Endometrial microvascular endothelial cells (primary cell): ENCODE data around the gene RAD54L2. TPM values are rescaled to one million over a fixed set of nuclear protein-coding genes. Genes with fewer than 3 reads are reported as not detected.
"Not testable (repeated sequence)": the region's sequence is repeated elsewhere in the genome, so short reads cannot be mapped to it uniquely, and the experiment has no call there.

Experiments used
- in situ Hi-C: cut with HindIII; loops from 2 replicates; pipeline ENCODE4 v1.10.0; 2017; ENCODE audit warnings: low sequenced_read_pairs, low pct_unique_long_range_greater_than_20kb; ENCODE audit errors: inconsistent ontology term
- total RNA-seq: library from RNA; depleted of rRNA; stranded (reverse); fragments of >200 nt; gene quantifications from one replicate; pipeline ENCODE4 v1.2.3, GENCODE V29; 2015; ENCODE audit errors: inconsistent ontology term

RAD54L2 gene, protein sequence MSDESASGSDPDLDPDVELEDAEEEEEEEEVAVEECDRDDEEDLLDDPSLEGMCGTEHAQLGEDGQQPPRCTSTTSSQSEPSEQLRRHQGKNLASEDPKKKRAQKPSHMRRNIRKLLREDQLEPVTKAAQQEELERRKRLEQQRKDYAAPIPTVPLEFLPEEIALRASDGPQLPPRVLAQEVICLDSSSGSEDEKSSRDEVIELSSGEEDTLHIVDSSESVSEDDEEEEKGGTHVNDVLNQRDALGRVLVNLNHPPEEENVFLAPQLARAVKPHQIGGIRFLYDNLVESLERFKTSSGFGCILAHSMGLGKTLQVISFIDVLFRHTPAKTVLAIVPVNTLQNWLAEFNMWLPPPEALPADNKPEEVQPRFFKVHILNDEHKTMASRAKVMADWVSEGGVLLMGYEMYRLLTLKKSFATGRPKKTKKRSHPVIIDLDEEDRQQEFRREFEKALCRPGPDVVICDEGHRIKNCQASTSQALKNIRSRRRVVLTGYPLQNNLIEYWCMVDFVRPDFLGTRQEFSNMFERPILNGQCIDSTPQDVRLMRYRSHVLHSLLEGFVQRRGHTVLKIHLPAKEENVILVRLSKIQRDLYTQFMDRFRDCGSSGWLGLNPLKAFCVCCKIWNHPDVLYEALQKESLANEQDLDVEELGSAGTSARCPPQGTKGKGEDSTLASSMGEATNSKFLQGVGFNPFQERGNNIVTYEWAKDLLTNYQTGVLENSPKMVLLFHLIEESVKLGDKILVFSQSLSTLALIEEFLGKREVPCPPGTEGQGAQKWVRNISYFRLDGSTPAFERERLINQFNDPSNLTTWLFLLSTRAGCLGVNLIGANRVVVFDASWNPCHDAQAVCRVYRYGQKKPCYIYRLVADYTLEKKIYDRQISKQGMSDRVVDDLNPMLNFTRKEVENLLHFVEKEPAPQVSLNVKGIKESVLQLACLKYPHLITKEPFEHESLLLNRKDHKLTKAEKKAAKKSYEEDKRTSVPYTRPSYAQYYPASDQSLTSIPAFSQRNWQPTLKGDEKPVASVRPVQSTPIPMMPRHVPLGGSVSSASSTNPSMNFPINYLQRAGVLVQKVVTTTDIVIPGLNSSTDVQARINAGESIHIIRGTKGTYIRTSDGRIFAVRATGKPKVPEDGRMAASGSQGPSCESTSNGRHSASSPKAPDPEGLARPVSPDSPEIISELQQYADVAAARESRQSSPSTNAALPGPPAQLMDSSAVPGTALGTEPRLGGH (N-terminal part only)
- 12.8 TPM for total RNA-seq

DNA sequence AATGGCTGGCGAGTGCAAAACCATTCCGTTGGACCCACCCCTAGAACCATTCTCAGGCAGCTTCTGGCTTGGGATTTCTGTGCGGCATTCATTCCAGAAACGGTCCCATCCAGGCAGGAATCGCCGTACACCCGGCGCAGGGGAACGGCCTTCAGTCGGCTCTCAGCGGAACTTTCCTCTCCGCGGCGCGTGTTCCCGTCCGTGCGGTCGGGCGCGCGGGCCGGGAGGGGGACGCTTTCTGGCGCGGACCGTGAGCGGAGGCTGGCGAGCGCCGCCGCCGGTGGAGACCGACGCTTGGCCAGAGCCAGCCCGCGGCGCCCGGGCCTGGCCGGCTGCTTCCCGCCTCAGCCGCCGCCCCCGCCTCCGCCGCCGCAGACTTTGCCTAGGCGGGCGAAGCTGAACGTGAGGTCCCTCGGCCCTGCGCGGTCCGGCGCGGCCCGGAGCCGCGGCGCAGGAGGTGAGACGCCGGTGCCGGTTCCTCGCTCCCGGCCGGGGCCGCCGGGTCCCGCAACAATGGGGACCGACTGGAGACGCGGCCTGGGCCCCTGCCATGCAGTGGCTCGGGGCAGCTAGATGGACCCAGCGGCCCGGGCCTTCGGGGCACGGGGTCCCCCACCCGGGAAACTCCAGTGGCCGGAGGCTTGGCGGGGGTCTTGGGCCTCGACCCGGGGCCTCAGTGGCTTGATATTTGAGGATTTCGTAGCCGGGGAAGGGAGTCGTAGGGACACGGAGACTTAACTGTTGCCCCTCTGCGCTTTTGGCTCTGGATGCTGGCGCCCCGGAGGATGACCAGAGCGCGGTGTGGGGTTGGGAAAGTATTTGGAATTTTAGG is at the start of gene RAD54L2:
TSS of gene RAD54L2 (plus strand) at position 261 of the 832 bp plus-strand sequence. CDS start 51,702 bp downstream, outside the sequence.
- in situ Hi-C loops, result no loop called here

DNA sequence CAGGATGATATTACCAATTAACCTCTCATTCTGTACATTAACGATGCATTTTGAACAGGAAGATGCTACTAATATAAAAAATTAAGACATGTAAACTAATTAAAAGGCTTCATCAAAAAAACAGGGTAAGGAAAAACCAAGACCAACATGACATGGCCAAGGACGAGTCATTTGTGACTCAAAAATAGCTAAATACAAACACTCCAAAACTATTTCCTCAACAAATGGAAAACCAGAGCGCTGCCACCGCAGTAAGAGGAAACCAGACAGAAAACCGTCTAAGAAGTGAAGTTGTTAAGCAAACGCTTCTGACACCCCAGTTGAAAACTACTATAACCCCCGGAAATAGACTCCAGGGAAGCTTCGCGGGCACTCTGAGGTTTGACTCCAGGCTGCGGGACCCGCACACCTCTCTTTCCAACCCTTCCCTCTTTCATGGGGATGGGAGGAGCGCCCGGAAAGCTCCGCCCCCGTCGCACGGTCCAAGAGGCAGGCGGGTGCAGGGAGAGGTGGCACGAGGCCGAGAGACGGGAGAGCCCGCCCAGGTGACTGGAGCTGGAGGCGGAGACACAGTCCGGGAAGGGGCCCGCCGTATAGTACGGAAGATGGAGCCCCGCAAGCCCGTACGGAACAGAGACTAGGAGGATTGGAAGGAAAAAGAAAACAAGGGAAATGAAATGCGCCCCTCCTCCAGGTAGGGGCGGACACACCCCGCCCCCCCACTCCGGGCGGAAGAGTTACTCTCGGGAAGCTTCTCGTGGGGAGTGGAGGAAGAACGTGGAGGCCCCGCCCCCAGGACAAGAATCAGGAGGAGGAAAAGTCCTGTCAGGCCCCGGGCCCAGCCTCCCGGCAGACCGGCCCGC is 39.4 kb upstream of the RAD54L2 start:
- in situ Hi-C loops, result no loop called here

DNA sequence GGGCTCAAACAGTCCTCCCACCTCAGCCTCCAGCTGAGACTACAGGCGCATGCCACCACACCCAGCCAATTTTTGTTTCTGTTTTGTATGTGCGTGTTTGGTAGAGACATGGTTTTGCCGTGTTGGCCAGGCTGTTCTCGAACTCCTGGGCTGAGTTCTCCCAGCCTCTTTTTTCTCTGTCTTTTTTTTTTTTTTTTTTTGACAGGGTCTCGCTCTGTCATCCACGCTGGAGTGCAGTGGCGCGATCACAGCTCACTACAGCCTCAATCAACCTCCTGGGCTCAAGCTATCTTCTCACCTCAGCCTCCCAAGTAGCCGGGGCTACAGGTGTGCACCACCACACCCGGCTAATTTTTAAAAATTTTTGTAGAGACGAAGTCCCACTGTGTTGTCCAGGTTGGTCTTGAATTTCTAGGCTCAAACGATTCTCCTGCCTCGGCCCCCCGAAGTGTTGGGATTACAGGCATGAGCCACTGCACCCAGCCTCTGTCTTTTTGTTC is 37.8 kb upstream of the RAD54L2 start:
- in situ Hi-C loops, result no loop called here

DNA sequence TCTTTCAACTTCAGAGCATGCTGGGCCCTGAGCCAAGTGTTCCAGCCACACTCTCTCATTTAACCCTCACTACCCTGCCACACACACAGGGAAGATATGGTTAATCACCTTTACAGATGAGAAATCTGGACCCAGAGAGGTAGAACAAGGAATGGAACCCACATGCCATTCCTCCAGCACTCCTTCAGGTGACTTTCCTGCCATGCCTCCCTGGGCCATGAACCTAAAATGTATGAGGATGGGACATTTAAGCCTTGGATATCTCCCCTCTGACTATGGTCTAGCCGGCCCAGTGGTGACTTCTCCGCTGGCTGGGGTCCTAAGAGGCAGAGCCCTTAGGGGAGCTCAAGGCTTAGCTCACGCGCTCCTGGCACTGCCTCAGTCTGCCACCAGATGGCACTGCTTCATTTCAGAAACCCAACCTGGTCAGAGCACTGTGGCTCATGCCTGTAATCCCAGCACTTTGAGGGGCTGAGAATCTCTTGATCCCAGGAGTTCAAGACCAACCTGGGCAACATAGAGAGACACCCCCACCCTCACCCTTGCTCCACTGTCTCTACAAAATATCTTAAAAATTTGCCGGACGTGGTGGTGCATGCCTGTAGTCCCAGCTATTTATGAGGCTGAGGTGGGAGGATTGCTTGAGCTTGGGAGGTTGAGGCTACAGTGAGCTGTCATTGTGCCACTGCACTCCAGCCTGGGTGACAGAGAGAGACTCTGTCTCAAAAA is 36.5 kb upstream of the RAD54L2 start:
- in situ Hi-C loops, result no loop called here

DNA sequence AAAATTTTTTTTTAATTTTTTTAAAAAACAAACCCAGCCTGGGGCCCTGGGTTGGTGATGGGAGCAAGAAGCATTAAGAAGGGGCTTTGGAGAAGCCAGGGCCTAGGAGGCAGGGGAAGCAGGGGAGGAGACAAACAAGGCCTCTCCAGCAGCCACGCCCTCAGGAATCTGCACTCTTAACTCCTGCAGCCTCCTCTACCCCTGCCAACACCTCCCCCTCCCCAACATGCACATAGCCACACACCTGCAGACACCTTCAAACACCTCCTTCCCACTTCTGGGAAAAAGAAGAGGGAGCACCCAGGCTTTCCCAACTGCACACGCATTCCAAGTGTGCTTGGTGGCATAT is 36.0 kb upstream of the RAD54L2 start:
- in situ Hi-C loops, result no loop called here

DNA sequence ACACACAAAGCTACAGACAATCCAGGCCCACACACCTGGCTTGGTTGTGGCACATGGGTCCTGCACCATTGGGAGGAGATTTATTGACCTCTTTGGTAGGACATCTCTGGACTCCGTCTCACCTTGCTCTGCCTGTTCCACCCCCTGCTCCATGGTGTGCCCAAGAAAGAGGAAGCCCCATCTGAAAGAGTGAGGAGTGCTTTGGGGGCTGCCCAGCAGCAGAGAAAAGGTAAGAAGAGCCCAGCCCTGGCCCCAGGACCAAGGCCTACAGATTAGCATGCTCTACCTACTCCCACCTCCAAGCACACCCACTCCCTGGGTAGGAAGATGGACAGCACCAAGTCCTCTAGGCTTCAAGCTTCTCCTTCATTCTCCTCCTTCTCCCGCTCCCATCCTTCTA is 35.5 kb upstream of the RAD54L2 start:
- in situ Hi-C loops, result no loop called here

DNA sequence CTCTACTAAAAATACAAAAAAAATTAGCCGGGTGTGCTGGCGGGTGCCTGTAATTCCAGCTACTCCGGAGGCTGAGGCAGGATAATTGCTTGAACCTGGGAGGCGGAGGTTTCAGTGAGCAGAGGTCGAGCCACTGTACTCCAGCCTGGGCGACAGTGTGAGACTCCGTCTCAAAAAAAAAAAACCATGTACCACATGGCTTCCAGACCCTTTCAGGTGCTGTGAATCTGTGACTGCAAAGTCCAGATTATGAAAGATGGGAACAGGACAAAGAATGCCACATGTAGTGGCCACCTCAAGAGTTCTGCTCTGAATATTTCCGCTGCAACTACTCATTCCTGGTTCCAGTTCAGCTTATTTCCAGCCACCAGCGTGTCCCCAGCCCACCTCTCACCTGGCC is 30.3 kb upstream of the RAD54L2 start:
- in situ Hi-C loops, result no loop called here

DNA sequence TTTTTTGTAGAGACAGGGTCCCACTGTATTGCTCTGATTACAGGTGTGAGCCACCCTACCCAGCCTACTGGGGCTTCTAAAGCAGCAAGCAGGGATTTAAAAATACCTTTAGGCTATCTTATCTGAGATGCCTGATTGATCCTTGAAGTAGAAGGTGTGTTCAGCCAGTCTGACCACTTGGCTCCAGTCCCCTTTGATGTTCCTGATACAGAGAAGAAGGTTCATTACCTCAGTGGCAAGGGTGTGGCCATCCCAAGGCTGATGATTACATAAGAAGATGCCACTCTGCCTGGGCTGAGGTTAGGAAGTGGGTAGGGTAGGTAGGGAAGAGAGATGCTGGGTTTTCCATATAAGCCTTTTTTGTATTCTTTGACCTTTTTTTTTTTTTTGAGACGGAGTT is 27.5 kb upstream of the RAD54L2 start:
- in situ Hi-C loops, result no loop called here

DNA sequence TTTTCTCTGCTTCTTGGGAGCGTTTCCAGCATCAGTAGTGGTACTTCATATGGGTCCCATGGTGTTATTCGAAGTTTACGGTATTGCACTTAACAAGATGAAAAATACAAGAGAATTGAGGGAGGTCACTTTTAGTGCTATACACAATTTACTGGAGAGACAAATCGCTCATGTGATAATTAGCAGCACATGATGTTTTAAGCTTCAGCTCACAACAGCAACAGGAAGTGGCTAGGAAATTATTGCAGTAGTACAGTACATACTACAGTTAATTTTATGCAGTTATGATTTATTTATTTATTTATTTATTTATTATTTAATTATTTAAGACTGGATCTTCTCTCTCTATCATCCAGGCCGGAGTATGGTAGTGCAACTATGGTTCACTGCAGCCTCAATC is 24.3 kb upstream of the RAD54L2 start:
- in situ Hi-C loops, result no loop called here

DNA sequence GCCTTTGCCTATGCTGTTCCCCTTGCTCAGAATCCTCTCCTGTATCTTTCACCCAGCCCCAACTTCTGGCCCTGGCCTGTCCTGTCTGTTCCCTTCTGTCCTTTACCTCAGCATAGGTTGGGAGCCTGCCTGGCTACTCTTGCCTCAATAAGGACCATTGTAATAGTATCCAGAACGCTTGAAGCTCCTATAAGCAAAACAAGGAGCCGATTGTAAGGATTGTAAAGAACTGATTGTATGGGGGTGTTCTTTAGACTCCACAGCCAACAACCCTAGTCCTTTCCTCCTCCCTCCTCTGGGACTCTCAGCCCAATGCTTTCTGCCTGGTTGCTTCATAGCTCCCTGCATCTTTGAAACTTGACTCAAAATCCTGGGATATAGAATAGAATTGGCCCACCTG is 18.7 kb upstream of the RAD54L2 start:
- in situ Hi-C loops, result no loop called here

DNA sequence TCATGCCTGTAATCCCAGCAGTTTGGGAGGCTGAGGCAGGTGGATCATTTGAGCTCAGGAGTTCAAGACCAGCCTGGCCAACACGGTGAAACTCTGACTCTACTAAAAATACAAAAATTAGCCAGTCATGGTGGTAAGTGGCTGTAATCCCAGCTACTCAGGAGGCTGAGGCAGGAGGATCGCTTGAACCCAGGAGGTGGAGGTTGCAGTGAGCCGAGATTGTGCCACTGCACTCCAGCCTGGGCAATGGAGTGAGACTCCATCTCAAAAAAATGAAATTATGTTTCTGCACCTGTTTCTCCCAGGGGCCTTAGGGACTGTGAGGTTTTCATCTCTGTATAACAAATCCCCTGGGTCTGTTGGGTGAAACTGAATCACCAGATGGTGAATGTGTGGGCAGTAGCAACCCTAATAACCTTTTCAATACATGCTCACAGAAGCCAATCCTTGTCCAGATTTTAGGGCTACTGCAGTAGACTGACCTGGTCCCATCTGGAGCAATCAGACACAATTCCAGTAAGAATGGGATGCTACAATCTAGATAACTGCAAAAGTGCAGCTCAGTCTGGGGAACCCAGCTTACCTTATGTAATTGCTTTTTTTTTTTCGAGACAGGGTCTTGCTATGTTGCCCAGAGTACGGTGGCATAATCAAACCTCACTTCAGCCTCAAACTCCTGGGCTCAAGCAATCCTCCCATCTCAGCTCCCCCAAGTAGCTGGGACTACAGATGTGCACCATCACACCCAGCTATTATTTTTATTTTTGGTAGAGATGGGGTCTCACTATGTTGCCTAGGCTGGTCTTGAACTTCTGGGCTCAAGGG is 17.4 kb upstream of the RAD54L2 start:
- in situ Hi-C loops, result not testable (repeated sequence)

DNA sequence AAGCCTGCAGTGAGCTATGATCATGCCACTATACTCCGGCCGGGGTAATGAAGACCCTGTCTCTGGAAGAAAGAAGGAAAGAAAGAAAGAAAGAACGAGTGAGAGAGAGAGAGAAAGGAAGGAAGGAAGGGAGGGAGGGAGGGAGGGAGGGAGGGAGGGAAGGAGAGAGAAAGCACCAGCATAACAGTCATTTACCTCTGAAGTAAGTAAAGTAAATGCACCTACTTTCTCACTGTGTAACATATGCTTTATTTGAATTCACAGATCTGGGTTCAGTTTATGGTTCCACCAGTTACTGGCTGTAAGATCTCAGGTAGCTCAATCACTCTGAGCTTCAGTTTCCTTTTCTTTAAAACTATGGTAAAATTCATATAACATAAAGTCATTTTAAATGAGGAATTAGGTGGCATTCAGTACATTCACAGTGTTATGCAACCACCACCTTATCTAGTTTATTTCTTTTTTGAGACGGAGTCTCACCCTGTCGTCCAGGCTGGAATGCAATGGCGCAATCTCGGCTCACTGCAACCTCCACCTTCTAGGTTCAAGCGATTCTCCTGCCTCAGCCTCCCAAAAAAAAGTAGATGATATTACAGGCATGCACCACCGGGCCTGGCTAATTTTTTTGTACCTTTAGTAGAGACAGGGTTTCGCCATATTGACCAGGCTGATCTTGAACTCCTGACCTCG is 16.1 kb upstream of the RAD54L2 start:
- in situ Hi-C loops, result no loop called here

DNA sequence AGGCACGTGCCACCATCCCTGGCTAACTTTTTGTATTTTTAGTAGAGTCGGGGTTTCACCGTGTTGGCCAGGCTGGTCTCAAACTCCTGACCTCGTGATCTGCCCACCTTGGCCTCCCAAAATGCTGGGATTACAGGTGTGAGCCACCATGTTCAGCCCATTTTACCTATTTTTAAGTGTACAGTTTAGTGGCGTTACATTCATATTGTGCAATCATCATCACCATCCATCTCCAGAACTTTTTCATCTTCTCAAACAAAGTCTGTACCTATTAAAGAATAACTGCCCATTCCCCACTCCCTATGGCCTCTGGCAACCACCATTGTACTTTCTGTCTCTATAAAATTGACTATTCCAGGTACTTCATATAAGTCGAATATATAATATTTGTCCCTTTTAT is 13.6 kb upstream of the RAD54L2 start:
- in situ Hi-C loops, result not testable (repeated sequence)

DNA sequence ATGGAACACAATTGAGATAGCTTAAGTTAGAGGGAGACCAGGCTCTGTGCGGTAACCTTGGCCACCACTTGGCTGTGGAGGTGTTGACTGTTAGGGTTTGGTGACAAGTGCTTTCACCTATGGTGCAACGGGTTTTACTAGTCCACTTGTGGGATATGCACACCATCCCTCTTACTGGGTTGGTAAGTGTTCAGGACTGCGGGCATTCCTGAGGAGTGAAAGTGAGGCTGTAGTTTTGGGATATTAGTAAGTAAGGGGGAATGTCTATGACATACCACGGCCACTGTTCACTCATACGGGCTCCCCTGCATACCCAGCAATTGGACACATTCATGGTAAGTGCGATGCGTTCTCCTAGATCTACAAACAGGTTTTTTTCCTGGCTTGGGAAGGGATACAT is 8.0 kb upstream of the RAD54L2 start:
- in situ Hi-C loops, result no loop called here

DNA sequence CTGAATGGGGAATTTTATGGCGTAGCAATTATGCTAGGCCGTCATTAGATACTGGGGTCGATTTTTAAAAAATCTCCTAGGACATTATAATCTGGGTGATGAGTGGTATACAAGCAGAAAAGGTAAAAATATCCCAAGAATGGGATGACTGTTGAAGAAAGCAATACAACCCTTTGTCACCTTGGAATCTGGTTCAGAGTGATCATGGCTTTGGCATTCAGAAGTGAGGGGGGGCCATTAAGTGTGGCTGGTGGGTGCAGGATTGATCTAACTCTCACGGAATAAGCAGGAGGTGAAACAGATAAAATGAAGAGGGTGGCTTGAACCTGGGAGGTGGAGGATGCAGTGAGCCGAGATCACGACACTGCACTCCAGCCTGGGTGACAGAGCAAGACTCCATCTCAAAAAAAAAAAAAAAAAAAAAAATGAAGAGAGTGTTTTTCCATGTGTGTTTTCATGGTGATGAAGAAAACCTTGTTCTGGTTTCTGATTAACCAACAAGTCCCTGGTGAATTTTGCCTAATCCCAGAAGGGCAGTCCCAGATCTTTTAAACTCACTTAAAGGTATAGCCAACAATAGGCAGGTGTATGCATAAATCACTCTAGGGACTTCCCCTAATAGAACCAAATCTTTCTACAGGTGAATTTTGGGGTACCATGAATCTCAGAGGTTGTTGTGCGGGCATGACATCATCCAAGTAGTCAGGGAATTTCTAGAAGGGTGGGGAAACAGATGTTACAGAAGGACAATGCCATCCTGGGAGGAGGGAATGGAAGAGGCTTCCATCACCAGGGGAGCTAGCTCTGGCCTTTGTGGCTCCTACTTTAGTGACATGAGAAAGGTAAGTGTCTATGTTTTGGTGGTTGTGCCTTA is 3.1 kb upstream of the RAD54L2 start:
- in situ Hi-C loops, result no loop called here
